GM13977 (cell line): ENCODE data around the gene ADAMTS12.

Experiments used
- DNase-seq: peaks from one replicate; pipeline ENCODE4 v3.0.0; 2012; ENCODE audit warnings: low spot score
- CTCF ChIP-seq: IDR thresholded peaks from 2 replicates; pipeline ENCODE4 v1.5.1; 2012; ENCODE audit warnings: mild to moderate bottlenecking, control low read depth; ENCODE audit not compliant: insufficient read depth; ENCODE audit errors: extremely low read depth, missing control alignments
- in situ Hi-C: fragments of 300-500 bp; cut with MboI; formaldehyde crosslinking; loops from one replicate; pipeline ENCODE4 v1.12.0; 2022; ENCODE audit warnings: low sequenced_read_pairs, low pct_unique_long_range_greater_than_20kb, mixed read lengths, inconsistent platforms; ENCODE audit not compliant: unreplicated experiment

ADAMTS12 gene

GRCh38 chr5:33840927-33841547, 50.8 kb downstream of the ADAMTS12 start:
- no peak for DNase-seq

GRCh38 chr5:33837301-33837700, 54.5 kb downstream of the ADAMTS12 start:
- no peak for DNase-seq
- no peak for TF ChIP-seq CTCF
- in situ Hi-C loops, result no loop called here

More at GRCh38 chr5:33840927-33841547, 50.8 kb downstream of the ADAMTS12 start:
- in situ Hi-C loops, result no loop called here
- TF ChIP-seq CTCF, result no peak

GRCh38 chr5:33834334-33834733, 57.5 kb downstream of the ADAMTS12 start:
- in situ Hi-C loops, result no loop called here
- DNase-seq, result no peak
- no peak for TF ChIP-seq CTCF

GRCh38 chr5:33833237-33833575, 58.6 kb downstream of the ADAMTS12 start:
- no peak for DNase-seq
- in situ Hi-C loops, result no loop called here
- TF ChIP-seq CTCF, result no peak

- TF ChIP-seq CTCF, result no peak
- DNase-seq, result no peak
- in situ Hi-C loops, result no loop called here
Observed at GRCh38 chr5:33832404-33833236, 59.2 kb downstream of the ADAMTS12 start.

GRCh38 chr5:33831041-33831440, 60.7 kb downstream of the ADAMTS12 start:
- in situ Hi-C loops, result no loop called here
- DNase-seq, result no peak

More at GRCh38 chr5:33831041-33831440, 60.7 kb downstream of the ADAMTS12 start:
- no peak for TF ChIP-seq CTCF
